Stomach smooth muscle (tissue), 2 donors: ENCODE results near the gene KSR1.
"Not testable (repeated sequence)": the region's sequence is repeated elsewhere in the genome, so short reads cannot be mapped to it uniquely, and the experiment has no call there.

Source experiments
- H3K27ac ChIP-seq: one replicate; pipeline ENCODE4 v1.7.0; 2013; ENCODE audit warnings: mild to moderate bottlenecking, low read length, inconsistent platforms
- H3K27me3 ChIP-seq, 2 donors: one replicate each; pipeline ENCODE4 v1.7.0; 2013; ENCODE audit warnings: low read length in 2 of 2; ENCODE audit not compliant: insufficient read depth in 2 of 2, control insufficient read depth in 1 of 2
- H3K36me3 ChIP-seq, 2 donors: one replicate each; pipeline ENCODE4 v1.7.0; 2013; ENCODE audit warnings: low read length in 2 of 2; ENCODE audit not compliant: control insufficient read depth in 2 of 2, insufficient read depth in 2 of 2
- H3K4me1 ChIP-seq: one replicate; pipeline ENCODE4 v1.7.0; 2013; ENCODE audit warnings: low read length; ENCODE audit not compliant: control insufficient read depth, insufficient read depth
- H3K4me3 ChIP-seq, 2 donors: one replicate each; pipeline ENCODE4 v1.7.0; 2013; ENCODE audit warnings: low read length in 2 of 2
- H3K9ac ChIP-seq, 2 donors: one replicate each; pipeline ENCODE4 v1.7.0; 2013; ENCODE audit warnings: low read length in 2 of 2, mild to moderate bottlenecking in 1 of 2
- H3K9me3 ChIP-seq, 2 donors: one replicate each; pipeline ENCODE4 v1.7.0; 2013; ENCODE audit warnings: low read length in 2 of 2; ENCODE audit not compliant: control insufficient read depth in 2 of 2
- donor health status: healthy.
- donor health status: Pancreatic carcinoma.

Gene KSR1

DNA sequence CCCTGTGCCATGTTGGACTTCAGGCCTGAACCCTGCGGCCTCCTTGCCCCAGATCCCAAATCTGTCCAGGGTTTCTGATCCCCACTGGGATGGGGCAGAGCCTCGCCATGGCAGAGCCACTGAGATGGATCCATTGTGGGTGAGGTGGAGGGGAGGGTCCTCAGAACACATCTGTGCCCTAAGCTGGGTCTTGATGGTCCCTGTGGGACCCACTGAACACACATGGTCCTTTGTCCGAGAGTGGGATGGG lies 38.0 kb upstream of the KSR1 start:
- H3K27me3 ChIP-seq: no peaks in the 10 kb centered on the region
- no peak overlapping the region for H3K4me3 ChIP-seq
- no peaks in the 10 kb centered on the region for H3K9me3 ChIP-seq
- no peaks in the 10 kb centered on the region for H3K36me3 ChIP-seq
- H3K9ac ChIP-seq: no peak overlapping the region
- H3K4me1 ChIP-seq: no peaks in the 10 kb centered on the region
- H3K27ac ChIP-seq: no peak overlapping the region

DNA sequence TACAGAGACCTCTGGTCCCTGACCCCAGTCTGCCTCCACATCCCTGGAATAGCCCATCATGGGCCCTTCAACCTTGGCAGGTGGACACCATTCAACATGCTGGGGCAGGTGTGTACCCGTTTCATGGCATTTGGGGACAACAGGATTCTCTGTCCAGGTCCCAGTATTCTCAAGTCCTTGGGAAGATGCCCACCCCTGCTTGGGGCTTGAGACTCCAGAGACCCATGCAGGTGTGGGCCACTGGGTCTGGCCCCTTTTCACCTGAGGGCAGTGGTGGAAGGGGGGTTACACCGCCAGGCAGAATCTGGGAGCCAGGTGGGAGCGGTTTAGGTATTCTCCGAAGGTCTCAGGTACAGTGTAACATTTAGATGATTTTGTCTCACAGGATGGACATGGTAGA lies 37.1 kb upstream of the KSR1 start:
- Histone ChIP-seq H3K9ac (no peak overlapping the region), H3K27me3 (no peaks in the 10 kb centered on the region), H3K36me3 (no peaks in the 10 kb centered on the region), H3K27ac (no peak overlapping the region), H3K4me1 (no peaks in the 10 kb centered on the region), H3K4me3 (no peak overlapping the region), H3K9me3 (no peaks in the 10 kb centered on the region)

DNA sequence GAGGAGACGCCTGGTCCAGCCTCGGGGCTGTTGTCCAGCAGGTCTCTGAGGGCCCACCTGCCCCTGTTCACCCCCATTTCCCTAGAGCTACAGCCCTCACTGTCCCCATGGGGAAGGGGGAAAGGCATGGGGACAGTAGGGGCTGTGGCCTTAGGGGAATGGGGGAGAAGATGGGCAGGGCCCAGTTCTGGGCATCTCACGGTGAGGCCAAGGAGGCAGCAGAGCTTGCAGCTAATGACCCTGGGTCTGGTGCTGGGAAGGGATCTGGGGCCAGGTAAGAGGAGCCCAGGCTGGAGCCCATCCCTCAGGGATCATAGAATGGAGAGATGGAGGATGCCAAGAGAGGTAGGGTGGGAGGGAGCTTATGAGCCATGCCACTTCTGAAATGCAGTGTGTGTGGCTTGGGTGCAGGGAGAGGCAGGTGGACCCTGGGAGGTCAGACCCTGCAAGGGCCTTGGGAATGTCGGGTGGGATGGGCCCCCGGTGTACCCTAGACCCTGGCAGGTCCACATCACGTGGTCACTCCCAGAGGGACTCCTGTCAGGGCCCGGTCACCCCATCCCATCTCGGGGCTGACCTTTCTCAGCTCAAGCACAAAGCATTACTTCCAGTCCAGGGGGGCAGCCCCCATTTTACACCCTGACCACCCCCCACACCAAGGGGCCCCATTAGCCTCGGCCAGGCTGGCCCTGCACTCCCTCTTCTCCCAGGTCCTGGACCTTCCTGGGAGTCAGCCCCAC lies 35.9 kb upstream of the KSR1 start:
- Histone ChIP-seq H3K4me1 (no peaks in the 10 kb centered on the region), H3K9me3 (no peaks in the 10 kb centered on the region), H3K36me3 (no peaks in the 10 kb centered on the region), H3K9ac (no peak overlapping the region), H3K27ac (no peak overlapping the region), H3K27me3 (no peaks in the 10 kb centered on the region), H3K4me3 (no peak overlapping the region)

DNA sequence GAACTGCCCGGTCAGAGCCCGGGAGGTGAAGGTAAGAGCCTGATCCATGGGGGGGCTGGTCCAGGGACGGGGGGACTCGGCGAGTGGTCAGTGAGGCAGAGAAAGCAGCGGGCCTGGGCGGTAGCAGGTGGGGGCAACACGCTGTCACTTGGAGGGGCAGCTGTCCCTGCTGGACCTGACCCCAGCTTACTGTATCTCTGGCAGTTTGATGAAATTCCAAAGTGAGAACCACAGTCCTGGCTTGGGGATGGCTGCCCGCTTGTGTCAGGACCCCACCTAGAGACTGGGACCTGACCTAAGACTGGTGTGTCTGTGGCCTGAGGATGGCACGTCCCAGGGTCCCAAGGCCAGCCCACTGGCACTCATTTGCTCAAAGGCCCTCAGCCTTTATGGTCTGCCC lies 35.1 kb upstream of the KSR1 start:
- Histone ChIP-seq H3K9me3 (no peaks in the 10 kb centered on the region), H3K4me3 (no peak overlapping the region), H3K27me3 (no peaks in the 10 kb centered on the region), H3K9ac (no peak overlapping the region), H3K4me1 (no peaks in the 10 kb centered on the region), H3K36me3 (no peaks in the 10 kb centered on the region), H3K27ac (no peak overlapping the region)

DNA sequence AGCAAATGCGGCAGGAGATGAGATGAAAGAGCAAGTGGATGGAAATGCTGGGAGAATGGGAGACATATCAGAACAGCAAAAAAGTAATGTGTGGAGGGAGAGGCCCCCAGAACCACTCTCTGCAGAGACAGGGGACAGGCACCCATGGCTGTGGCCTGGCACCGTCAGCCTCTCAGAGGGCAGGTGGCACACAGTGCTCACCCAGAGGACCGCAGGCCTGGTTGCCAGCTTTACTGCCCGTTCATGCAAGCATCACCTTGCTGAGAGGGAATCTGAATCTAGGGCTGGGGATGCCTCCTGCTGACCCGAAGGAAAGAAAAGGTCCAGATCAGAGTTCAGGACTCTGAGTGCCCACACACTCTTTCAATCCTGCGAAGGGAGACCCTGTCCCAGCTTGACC lies 34.6 kb upstream of the KSR1 start:
- not testable (repeated sequence) for H3K36me3 ChIP-seq, H3K9ac ChIP-seq

DNA sequence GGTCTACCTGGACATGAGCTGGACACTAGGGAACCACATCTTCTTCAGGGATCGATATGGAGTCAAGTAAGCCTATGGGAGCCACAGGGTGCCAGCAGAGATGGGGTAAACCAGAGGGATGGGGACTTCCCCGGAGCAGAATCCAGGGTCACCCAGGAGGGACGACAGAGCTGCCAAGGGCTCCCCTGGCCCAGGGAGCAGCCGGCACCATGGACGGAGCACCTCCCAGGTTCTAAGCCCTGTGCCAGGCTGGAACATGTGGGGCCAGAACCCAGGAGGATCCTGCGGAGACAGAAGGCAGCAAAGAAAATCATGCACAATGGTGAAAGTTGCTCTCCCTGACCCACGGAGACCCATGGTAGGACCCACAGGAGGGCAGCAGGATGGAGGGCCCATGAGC lies 33.6 kb upstream of the KSR1 start:
- Histone ChIP-seq H3K4me3 (no peak overlapping the region), H3K36me3 (no peaks in the 10 kb centered on the region), H3K27ac (no peak overlapping the region), H3K9ac (no peak overlapping the region), H3K9me3 (no peaks in the 10 kb centered on the region), H3K27me3 (no peaks in the 10 kb centered on the region), H3K4me1 (no peaks in the 10 kb centered on the region)

More for the DNA sequence above, 34.6 kb upstream of the KSR1 start:
- not testable (repeated sequence) for H3K9me3 ChIP-seq, H3K27me3 ChIP-seq, H3K4me3 ChIP-seq, H3K4me1 ChIP-seq, H3K27ac ChIP-seq

DNA sequence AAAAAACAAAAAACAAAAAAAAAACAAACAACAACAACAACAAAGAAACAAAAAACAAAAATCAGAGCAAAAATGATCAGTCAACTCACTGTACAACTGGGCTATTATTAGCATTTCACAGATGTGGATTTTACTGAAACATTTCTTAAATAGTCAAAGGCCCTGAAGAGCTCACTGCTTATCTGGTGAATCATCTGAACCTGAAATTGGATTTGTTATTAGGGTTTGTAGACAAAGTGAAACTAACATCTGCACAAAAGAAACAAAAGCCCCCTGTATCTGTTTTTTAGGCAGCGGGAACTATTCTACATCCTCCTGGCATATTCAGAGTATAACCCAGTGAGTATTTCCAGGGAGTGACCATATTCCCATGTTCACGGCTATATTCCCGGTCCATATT lies 32.6 kb upstream of the KSR1 start:
- Histone ChIP-seq H3K27ac (no peak overlapping the region), H3K9ac (no peak overlapping the region), H3K4me3 (no peak overlapping the region), H3K27me3 (no peaks in the 10 kb centered on the region), H3K36me3 (no peaks in the 10 kb centered on the region), H3K4me1 (no peaks in the 10 kb centered on the region), H3K9me3 (no peaks in the 10 kb centered on the region)

DNA sequence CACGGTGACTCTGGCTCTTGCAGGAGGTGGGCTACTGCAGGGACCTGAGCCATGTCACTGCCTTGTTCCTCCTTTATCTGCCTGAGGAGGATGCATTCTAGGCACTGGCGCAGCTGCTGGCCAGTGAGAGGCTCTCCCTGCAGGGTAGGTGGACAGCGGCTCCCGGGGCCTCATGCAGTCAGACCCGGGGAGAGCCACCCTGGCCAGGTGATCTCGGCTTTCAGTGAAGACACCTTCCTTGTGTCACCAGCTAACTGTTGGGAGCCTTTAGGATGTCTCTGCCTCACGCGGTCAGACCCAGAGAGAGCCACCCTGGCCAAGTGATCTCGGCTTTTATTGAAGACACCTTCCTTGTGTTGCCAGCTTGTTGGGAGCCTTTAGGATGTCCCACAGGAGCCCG lies 31.7 kb upstream of the KSR1 start:
- Histone ChIP-seq H3K27me3 (no peaks in the 10 kb centered on the region), H3K27ac (no peak overlapping the region), H3K4me3 (no peak overlapping the region), H3K9me3 (no peaks in the 10 kb centered on the region), H3K36me3 (no peaks in the 10 kb centered on the region), H3K9ac (no peak overlapping the region), H3K4me1 (no peaks in the 10 kb centered on the region)

DNA sequence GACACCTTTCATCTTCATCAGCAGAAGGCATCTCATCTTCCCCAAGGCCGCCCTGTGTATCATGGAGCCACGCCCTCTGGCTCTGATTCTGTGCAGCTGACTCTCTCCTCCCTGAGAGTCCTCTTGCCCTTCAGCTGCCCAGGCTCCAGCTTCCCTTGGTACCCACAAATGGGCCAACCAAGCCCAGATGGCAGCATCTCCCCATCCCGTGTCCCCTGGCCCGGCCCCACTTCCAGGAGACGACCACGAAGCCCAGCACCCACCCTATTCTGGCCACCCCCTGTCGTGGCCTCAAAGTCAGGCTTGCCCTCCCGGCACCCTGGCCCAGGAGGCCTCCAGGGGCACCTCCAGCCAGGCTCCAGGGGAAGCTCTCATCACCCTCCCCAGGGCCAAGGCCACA lies 31.3 kb upstream of the KSR1 start:
- no peaks in the 10 kb centered on the region for H3K36me3 ChIP-seq
- no peak overlapping the region for H3K9ac ChIP-seq
- H3K27me3 ChIP-seq: no peaks in the 10 kb centered on the region
- H3K4me1 ChIP-seq: no peaks in the 10 kb centered on the region
- H3K27ac ChIP-seq: no peak overlapping the region
- no peaks in the 10 kb centered on the region for H3K9me3 ChIP-seq
- H3K4me3 ChIP-seq: no peak overlapping the region

DNA sequence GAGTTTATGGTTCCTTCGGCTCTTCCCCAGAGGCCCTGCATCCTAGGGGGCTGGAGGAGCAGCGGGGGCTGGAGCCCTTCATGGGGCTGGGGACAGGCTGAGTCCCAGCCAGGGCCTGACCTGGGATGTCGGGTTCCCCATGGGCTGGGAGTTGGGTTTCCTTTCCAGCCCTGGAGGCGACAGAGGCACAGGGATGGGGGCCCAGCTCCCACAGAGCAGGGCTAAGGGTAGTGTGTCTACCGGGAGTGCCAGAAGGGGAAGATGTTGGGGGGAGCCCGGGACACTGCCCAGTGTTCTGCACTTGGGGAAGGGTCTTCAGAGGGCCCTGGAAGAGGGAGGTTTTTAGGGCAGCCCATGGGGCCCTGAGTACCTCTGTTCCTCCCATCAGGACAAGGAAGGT lies 30.7 kb upstream of the KSR1 start:
- not testable (repeated sequence) for H3K9ac ChIP-seq, H3K9me3 ChIP-seq, H3K27me3 ChIP-seq, H3K27ac ChIP-seq, H3K4me1 ChIP-seq, H3K36me3 ChIP-seq, H3K4me3 ChIP-seq

DNA sequence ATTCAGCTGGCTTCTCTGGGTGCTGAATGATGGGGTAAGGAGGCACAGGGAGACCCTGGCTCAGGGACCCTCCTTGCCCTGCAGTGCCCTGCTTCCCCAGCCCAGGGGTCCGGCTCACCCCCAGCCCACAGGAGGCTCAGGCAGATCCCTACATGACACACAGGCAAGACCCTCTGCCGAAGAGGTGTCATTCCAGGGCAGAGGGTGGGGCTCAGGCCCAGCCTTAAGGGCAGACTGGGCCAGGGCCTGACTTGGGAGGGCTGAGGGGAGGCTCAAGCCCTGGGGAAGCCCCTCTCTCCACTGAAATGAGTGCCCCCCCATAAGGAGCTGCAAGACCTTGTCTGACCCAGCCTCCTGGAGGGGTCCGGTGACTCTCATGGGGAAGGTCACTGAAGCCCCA lies 30.3 kb upstream of the KSR1 start:
- H3K27me3 ChIP-seq: no peaks in the 10 kb centered on the region
- H3K9me3 ChIP-seq: no peaks in the 10 kb centered on the region
- no peak overlapping the region for H3K4me3 ChIP-seq
- no peak overlapping the region for H3K9ac ChIP-seq
- no peak overlapping the region for H3K27ac ChIP-seq
- H3K36me3 ChIP-seq: no peaks in the 10 kb centered on the region
- no peaks in the 10 kb centered on the region for H3K4me1 ChIP-seq
